Tibial nerve (tissue), 4 donors: ENCODE measurements around the gene ARIH2.

Experiments used
- EP300 ChIP-seq, 2 donors: sonication (generic); formaldehyde crosslinking; IDR thresholded peaks; one replicate each; pipeline ENCODE4 v1.6.1; 2017; ENCODE audit warnings: antibody characterized with exemption in 2 of 2, mild to moderate bottlenecking in 1 of 2
- POLR2A ChIP-seq, 2 donors: fragments of 450-650 bp; IDR thresholded peaks; one replicate each; pipeline ENCODE4 v1.6.1; 2017; ENCODE audit warnings: antibody characterized with exemption in 2 of 2, mild to moderate bottlenecking in 2 of 2, moderate library complexity in 2 of 2
- TF ChIP-seq, protein P1 (sequence below), 5 experiments: fragments of 200-600 bp in 3 of 5; fragments of 450-650 bp in 2 of 5; sonication (generic) in 3 of 5; IDR thresholded peaks; one replicate each; pipeline ENCODE4 v1.5.1; 2016 to 2019; ENCODE audit warnings: antibody characterized with exemption in 5 of 5, mild to moderate bottlenecking in 3 of 5, moderate library complexity in 2 of 5

DNA sequence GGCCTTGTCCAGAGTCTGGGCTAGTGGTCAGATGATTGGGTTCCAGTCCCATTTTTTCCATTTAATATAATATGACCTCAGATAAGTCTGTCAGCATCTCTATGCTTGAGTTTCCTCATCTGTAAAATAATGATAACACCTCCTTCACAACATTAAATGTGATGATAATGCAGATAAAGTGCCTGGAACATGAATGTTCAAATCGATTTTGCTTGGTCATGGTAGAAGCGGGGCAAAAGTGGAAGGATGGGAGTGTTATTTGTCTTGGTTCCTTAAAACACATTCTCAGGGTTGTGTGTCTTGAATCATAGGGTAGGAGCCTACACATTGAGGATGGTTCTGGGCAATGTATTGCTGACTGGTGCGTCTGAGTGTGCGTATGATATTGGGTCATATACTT lies 16.9 kb downstream of the ARIH2 start:
- TF ChIP-seq, protein P1, sequence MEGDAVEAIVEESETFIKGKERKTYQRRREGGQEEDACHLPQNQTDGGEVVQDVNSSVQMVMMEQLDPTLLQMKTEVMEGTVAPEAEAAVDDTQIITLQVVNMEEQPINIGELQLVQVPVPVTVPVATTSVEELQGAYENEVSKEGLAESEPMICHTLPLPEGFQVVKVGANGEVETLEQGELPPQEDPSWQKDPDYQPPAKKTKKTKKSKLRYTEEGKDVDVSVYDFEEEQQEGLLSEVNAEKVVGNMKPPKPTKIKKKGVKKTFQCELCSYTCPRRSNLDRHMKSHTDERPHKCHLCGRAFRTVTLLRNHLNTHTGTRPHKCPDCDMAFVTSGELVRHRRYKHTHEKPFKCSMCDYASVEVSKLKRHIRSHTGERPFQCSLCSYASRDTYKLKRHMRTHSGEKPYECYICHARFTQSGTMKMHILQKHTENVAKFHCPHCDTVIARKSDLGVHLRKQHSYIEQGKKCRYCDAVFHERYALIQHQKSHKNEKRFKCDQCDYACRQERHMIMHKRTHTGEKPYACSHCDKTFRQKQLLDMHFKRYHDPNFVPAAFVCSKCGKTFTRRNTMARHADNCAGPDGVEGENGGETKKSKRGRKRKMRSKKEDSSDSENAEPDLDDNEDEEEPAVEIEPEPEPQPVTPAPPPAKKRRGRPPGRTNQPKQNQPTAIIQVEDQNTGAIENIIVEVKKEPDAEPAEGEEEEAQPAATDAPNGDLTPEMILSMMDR (IDR thresholded peaks at IDR 0.05), result no peak
- TF ChIP-seq POLR2A (IDR thresholded peaks at IDR 0.05), result no peak
- no peak for TF ChIP-seq EP300 (IDR thresholded peaks at IDR 0.05)
